ENCODE measurements around the gene ADAM10. TPM values are rescaled to one million over a fixed set of nuclear protein-coding genes. Genes with fewer than 3 reads are reported as not detected.

The ADAM10 gene
- polyA plus RNA-seq, 3 donors: 66.0 to 269 (median 149) TPM

DNA sequence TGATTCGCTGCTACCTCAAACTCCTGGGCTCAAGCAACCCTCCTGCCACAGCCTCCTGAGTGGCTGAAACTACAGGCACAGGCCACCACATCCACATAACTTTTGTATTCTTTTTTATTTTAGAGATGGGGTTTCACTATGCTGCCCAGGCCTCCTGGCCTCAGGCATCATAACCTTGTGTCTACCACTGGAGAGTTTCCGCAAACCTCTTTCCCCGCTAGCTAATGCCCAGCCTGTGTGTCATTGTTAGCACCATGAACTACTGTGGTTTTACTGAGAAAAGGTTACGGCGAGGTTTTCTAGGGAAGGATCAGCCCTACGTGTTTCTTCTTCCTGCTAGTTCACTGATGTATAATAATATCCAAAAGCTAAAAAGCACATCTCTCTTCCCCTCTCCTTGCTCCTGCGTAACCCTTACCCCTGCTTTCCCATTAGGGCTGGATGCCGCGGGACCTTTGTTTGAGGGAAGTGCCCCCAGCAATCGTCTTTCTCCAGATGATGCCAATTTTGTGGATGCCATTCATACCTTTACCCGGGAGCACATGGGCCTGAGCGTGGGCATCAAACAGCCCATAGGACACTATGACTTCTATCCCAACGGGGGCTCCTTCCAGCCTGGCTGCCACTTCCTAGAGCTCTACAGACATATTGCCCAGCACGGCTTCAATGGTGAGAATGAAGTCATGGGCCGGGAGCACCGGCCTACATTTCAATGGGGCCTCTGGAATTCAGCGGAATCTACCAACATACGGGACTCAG lies 204.0 kb downstream of the ADAM10 start:
- Histone ChIP-seq H3K4me1 (ENCODE audit: control insufficient read depth in 1 of 2, insufficient read depth in 2 of 2, low read length in 2 of 2) (no peaks in the 10 kb centered on the region), H2AFZ (ENCODE audit: insufficient read depth, low read depth, low read length, poor library complexity, severe bottlenecking) (no peak overlapping the region), H3K79me2 (ENCODE audit: insufficient read depth, low read length) (no peaks in the 10 kb centered on the region), H3K36me3 (replicated peaks in 1 of 2; ENCODE audit: control insufficient read depth in 1 of 2, insufficient read depth in 2 of 2, low read length in 2 of 2) (no peaks in the 10 kb centered on the region), H3K4me3 (replicated peaks in 1 of 3; ENCODE audit: low read depth in 2 of 3, low read length in 3 of 3) (no peak overlapping the region), H3K4me2 (replicated peaks; ENCODE audit: extremely low read depth, low read length, poor library complexity, severe bottlenecking) (no peak overlapping the region), H3K9ac (ENCODE audit: insufficient read depth, low read length, poor library complexity, severe bottlenecking) (no peak overlapping the region), H3K9me3 (replicated peaks in 1 of 2; ENCODE audit: control insufficient read depth in 1 of 2, insufficient read depth in 1 of 2, low read length in 2 of 2) (no peaks in the 10 kb centered on the region), H4K20me1 (ENCODE audit: insufficient read depth, low read length) (no peaks in the 10 kb centered on the region), H3K27me3 (ENCODE audit: control insufficient read depth in 2 of 2, insufficient read depth in 2 of 2, low read length in 2 of 2) (no peaks in the 10 kb centered on the region), H3K27ac (ENCODE audit: low read depth in 1 of 2, low read length in 2 of 2) (no peak overlapping the region)
- H3K4me1 Mint-ChIP-seq: no peaks in the 10 kb centered on the region
- H3K27ac Mint-ChIP-seq: no peak overlapping the region
- H3K27me3 Mint-ChIP-seq (ENCODE audit: low read depth in 3 of 3): peaks cover 0 to 3% (median 2%) of the 10 kb centered on the region in 3 donors
- no peak for DNase-seq
- H3K9me3 Mint-ChIP-seq: peaks cover 0 to 2% (median 0%) of the 10 kb centered on the region in 7 donors
- no peak overlapping the region for H3K4me3 Mint-ChIP-seq
- TF ChIP-seq, protein P1, sequence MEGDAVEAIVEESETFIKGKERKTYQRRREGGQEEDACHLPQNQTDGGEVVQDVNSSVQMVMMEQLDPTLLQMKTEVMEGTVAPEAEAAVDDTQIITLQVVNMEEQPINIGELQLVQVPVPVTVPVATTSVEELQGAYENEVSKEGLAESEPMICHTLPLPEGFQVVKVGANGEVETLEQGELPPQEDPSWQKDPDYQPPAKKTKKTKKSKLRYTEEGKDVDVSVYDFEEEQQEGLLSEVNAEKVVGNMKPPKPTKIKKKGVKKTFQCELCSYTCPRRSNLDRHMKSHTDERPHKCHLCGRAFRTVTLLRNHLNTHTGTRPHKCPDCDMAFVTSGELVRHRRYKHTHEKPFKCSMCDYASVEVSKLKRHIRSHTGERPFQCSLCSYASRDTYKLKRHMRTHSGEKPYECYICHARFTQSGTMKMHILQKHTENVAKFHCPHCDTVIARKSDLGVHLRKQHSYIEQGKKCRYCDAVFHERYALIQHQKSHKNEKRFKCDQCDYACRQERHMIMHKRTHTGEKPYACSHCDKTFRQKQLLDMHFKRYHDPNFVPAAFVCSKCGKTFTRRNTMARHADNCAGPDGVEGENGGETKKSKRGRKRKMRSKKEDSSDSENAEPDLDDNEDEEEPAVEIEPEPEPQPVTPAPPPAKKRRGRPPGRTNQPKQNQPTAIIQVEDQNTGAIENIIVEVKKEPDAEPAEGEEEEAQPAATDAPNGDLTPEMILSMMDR (IDR thresholded peaks at IDR 0.05): no peak
- 96% methylated on average over 12 of the region's 18 CpGs for WGBS (ENCODE audit: insufficient coverage)
- H3K36me3 Mint-ChIP-seq: no peaks in the 10 kb centered on the region
- intact Hi-C loops (cut with micrococcal nuclease): no loop called here

- H3K27ac ChIP-seq (ENCODE audit: low read depth in 1 of 2, low read length in 2 of 2): no peak overlapping the region
- no peak overlapping the region for H2AFZ ChIP-seq (ENCODE audit: insufficient read depth, low read depth, low read length, poor library complexity, severe bottlenecking)
Measured at GRCh38 chr15:58544756-58545155, 204.8 kb downstream of the ADAM10 start.

More at GRCh38 chr15:58544756-58545155, 204.8 kb downstream of the ADAM10 start:
- peaks cover 0 to 2% (median 2%) of the 10 kb centered on the region in 3 donors for H3K27me3 Mint-ChIP-seq (ENCODE audit: low read depth in 3 of 3)
- TF ChIP-seq, protein P1 (IDR thresholded peaks at IDR 0.05): no peak
- no peak overlapping the region for H3K4me3 Mint-ChIP-seq
- no peak overlapping the region for H3K4me3 ChIP-seq (replicated peaks in 1 of 3; ENCODE audit: low read depth in 2 of 3, low read length in 3 of 3)
- no peaks in the 10 kb centered on the region for H3K4me1 ChIP-seq (ENCODE audit: control insufficient read depth in 1 of 2, insufficient read depth in 2 of 2, low read length in 2 of 2)
- H3K36me3 ChIP-seq (replicated peaks in 1 of 2; ENCODE audit: control insufficient read depth in 1 of 2, insufficient read depth in 2 of 2, low read length in 2 of 2): no peaks in the 10 kb centered on the region
- H3K9ac ChIP-seq (ENCODE audit: insufficient read depth, low read length, poor library complexity, severe bottlenecking): no peak overlapping the region
- no peaks in the 10 kb centered on the region for H3K79me2 ChIP-seq (ENCODE audit: insufficient read depth, low read length)
- no peak for DNase-seq
- WGBS (ENCODE audit: insufficient coverage): no CpG with 5 or more reads among the region's 5 CpGs
- H3K9me3 ChIP-seq (replicated peaks in 1 of 2; ENCODE audit: control insufficient read depth in 1 of 2, insufficient read depth in 1 of 2, low read length in 2 of 2): no peaks in the 10 kb centered on the region
- H3K27ac Mint-ChIP-seq: no peak overlapping the region
- H3K4me1 Mint-ChIP-seq: no peaks in the 10 kb centered on the region
- H3K36me3 Mint-ChIP-seq: no peaks in the 10 kb centered on the region
- intact Hi-C loops (cut with micrococcal nuclease): no loop called here
- no peaks in the 10 kb centered on the region for H4K20me1 ChIP-seq (ENCODE audit: insufficient read depth, low read length)
- H3K4me2 ChIP-seq (replicated peaks; ENCODE audit: extremely low read depth, low read length, poor library complexity, severe bottlenecking): no peak overlapping the region
- peaks cover 0 to 2% (median 0%) of the 10 kb centered on the region in 7 donors for H3K9me3 Mint-ChIP-seq
- no peaks in the 10 kb centered on the region for H3K27me3 ChIP-seq (ENCODE audit: control insufficient read depth in 2 of 2, insufficient read depth in 2 of 2, low read length in 2 of 2)
